ENCODE results near the gene NDUFC1. TPM values are rescaled to one million over a fixed set of nuclear protein-coding genes. Genes with fewer than 3 reads are reported as not detected.

NDUFC1 gene
- total and polyA plus RNA-seq, 9 of the 15 experiments (the other 6 are each of a cell fraction or from before 2014, with no cell fraction given), result 58.9 to 378 (median 120) TPM

GRCh38 chr4:139297001-139297410, 5.3 kb downstream of the NDUFC1 start:
- Histone ChIP-seq H3K4me1 (replicated peaks in 1 of 2; ENCODE audit: control insufficient read depth in 2 of 2, insufficient read depth in 2 of 2, low read length in 2 of 2) (peaks cover 12 to 14% of the 10 kb centered on the region in 2 experiments; a peak in 4 of 5 replicates), H3K9ac (ENCODE audit: insufficient read depth in 1 of 2, low read depth in 2 of 2, low read length in 2 of 2) (peak overlapping the region in 1 of 2 experiments; percentile 96; a peak in 2 of 4 replicates), H4K20me1 (replicated peaks; ENCODE audit: control insufficient read depth, insufficient read depth, low read length) (0 out of 2 replicates have a peak, but pooled peaks cover 3% of the 10 kb centered on the region), H3K36me3 (ENCODE audit: control insufficient read depth, insufficient read depth, low read length) (peaks cover 26% of the 10 kb centered on the region), H3K79me2 (ENCODE audit: control insufficient read depth, insufficient read depth, low read length) (peaks cover 84% of the 10 kb centered on the region), H3K4me3 (no peak overlapping the region), H3K9me1 (ENCODE audit: control insufficient read depth, insufficient read depth, low read length) (no peaks in the 10 kb centered on the region), H3K4me2 (ENCODE audit: insufficient read depth, low read length) (peak overlapping the region; percentile 54; the same call in 1 of the 2 replicates), H3K9me3 (replicated peaks; ENCODE audit: control insufficient read depth, insufficient read depth, low read depth, low read length) (no peaks in the 10 kb centered on the region), H3K27ac (ENCODE audit: extremely low read depth, low read depth, low read length) (peak overlapping the region; percentile 90), H2AFZ (ENCODE audit: low read depth, low read length) (peak overlapping the region; percentile 49), H3K27me3 (ENCODE audit: control insufficient read depth in 2 of 2, insufficient read depth in 2 of 2, low read length in 2 of 2) (no peaks in the 10 kb centered on the region)
- no TSS peak for BruUV-seq (replicated peaks)
- intact Hi-C loops (cut with micrococcal nuclease) (loop anchor here (5.0 kb wide), 3 partner anchors 215 to 280 kb away; partner anchors contain the start of gene NOCT), in situ Hi-C loops (cut with MboI) (no loop called here)
- FAIRE-seq, result peak; percentile 80
- ChIA-PET CTCF (ENCODE audit: low intra/inter-chr PET ratio) (no interaction called here), POLR2A (interaction anchor here (0.7 to 1.3 kb wide), 7 partner anchors 109 to 266 kb away, joined by 3 to 6 read pairs (median 3); partner anchors contain the start of gene ELF2)
- 18% methylated on average over 2 of the region's 2 CpGs for WGBS (ENCODE audit: insufficient coverage, low coverage, missing lambda C conversion rate)
- DNase-seq (ENCODE audit: extremely low read depth in 1 of 4, low spot score in 3 of 4), result peak in 2 of 4 experiments; percentile 20 to 67
- ATAC-seq, result 0 out of 3 replicates have a peak, but pooled peaks have one; percentile 2
- no peak for TF ChIP-seq ZNF184 (CRISPR knock-in tag; IDR thresholded peaks at IDR 0.05)
- TF ChIP-seq MAFK (IDR thresholded peaks at IDR 0.05; ENCODE audit: low read length), result peak; percentile 92
- TF ChIP-seq, protein P1, sequence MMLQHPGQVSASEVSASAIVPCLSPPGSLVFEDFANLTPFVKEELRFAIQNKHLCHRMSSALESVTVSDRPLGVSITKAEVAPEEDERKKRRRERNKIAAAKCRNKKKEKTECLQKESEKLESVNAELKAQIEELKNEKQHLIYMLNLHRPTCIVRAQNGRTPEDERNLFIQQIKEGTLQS (IDR thresholded peaks at IDR 0.05), result no peak
- TF ChIP-seq, protein P1 (CRISPR knock-in tag; conservative IDR thresholded peaks at IDR 0.05), result no peak
- no peak for TF ChIP-seq ZNF668 (CRISPR knock-in tag; IDR thresholded peaks at IDR 0.05)
- no peak for TF ChIP-seq NCOR1 (IDR thresholded peaks at IDR 0.05)
- TF ChIP-seq, protein P2, sequence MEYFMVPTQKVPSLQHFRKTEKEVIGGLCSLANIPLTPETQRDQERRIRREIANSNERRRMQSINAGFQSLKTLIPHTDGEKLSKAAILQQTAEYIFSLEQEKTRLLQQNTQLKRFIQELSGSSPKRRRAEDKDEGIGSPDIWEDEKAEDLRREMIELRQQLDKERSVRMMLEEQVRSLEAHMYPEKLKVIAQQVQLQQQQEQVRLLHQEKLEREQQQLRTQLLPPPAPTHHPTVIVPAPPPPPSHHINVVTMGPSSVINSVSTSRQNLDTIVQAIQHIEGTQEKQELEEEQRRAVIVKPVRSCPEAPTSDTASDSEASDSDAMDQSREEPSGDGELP (CRISPR knock-in tag; IDR thresholded peaks at IDR 0.05; ENCODE audit: borderline replicate concordance), result no peak
- TF ChIP-seq ARID3A (IDR thresholded peaks at IDR 0.05; ENCODE audit: borderline replicate concordance, low read depth, low read length), result no peak
- TF ChIP-seq ETV5 (CRISPR knock-in tag; IDR thresholded peaks at IDR 0.05; ENCODE audit: low read depth), result no peak
- TF ChIP-seq, protein P3, sequence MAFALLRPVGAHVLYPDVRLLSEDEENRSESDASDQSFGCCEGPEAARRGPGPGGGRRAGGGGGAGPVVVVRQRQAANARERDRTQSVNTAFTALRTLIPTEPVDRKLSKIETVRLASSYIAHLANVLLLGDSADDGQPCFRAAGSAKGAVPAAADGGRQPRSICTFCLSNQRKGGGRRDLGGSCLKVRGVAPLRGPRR (CRISPR knock-in tag; IDR thresholded peaks at IDR 0.05), result no peak
- no peak for TF ChIP-seq CEBPG (CRISPR knock-in tag; IDR thresholded peaks at IDR 0.05)
- TF ChIP-seq CEBPG (tag; conservative IDR thresholded peaks at IDR 0.05 in 1 of 2, IDR thresholded peaks at IDR 0.05 in 1 of 2), result 0 out of 4 replicates have a peak, but pooled peaks of 1 of the 2 experiments have one; percentile 9
- TF ChIP-seq ARNT (IDR thresholded peaks at IDR 0.05), result peak in 1 of 2 experiments; percentile 31; a peak in 1 of 4 replicates
- TF ChIP-seq, protein P4, sequence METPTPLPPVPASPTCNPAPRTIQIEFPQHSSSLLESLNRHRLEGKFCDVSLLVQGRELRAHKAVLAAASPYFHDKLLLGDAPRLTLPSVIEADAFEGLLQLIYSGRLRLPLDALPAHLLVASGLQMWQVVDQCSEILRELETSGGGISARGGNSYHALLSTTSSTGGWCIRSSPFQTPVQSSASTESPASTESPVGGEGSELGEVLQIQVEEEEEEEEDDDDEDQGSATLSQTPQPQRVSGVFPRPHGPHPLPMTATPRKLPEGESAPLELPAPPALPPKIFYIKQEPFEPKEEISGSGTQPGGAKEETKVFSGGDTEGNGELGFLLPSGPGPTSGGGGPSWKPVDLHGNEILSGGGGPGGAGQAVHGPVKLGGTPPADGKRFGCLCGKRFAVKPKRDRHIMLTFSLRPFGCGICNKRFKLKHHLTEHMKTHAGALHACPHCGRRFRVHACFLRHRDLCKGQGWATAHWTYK (CRISPR knock-in tag; IDR thresholded peaks at IDR 0.05), result no peak
- no peak for TF ChIP-seq LCOR (CRISPR knock-in tag; IDR thresholded peaks at IDR 0.05)
- TF ChIP-seq E2F4 (CRISPR knock-in tag; IDR thresholded peaks at IDR 0.05; ENCODE audit: low read depth), result no peak

Measured in K562 (cell line).